ENCODE measurements around the gene SLC2A1. TPM values are rescaled to one million over a fixed set of nuclear protein-coding genes. Genes with fewer than 3 reads are reported as not detected.

Gene SLC2A1
- total RNA-seq, 1 donor from 2014 or later, result 46.4 TPM

DNA sequence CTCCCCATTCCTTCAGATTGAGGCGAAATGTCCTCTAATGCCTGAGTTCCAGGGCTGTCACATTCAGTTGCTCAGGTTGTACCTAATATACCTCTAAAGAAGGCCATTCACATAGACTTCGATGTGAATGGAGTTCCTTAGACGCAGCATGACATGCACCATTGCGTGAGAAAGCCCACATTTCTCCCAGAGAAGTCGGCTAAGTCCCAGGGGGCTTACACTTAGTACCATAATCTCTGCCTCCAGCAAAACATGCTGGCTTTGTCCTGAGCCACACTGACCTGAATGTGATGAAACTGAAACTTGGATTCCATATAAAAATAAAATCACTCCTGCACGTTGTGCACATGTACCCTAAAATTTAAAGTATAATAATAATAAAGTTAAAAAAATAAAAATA, 23.2 kb upstream of the SLC2A1 start:
- intact Hi-C loops (cut with DNase I), result no loop called here
- no peak for DNase-seq (ENCODE audit: missing footprints)
- ATAC-seq, result no peak

DNA sequence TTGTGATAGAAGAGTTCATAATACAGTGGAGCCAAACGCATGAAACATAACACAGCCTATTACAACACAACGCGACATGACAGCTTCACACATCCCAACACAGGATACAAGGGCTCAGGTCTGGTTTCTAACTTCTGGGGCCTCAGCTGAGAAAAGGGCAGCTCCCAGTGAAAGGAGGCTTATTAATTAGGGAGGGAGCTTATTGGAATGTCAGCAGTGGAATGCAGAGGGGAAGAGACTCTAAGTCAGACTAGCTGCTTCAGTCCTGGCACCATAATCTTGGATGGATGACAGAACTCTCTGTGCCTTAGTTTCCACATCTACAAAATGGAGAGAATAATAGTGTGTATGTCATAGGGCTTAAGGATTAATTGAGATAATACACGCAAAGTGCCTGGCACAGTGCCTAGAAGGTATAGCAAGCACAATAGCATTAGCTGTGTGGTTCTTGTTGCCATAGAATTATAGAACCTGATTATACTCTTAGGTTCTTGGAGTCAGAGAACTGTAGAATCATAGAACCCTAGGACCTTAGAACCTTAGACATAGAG, 22.7 kb upstream of the SLC2A1 start:
- no peak for DNase-seq (ENCODE audit: missing footprints)
- intact Hi-C loops (cut with DNase I), result no loop called here
- ATAC-seq, result no peak

- intact Hi-C loops (cut with DNase I), result no loop called here
- DNase-seq (ENCODE audit: missing footprints) (no peak), ATAC-seq (no peak)
Measured at GRCh38 chr1:42979896-42980800, 21.5 kb upstream of the SLC2A1 start.

- DNase-seq (ENCODE audit: missing footprints) (no peak), ATAC-seq (no peak)
- intact Hi-C loops (cut with DNase I), result no loop called here
Measured at GRCh38 chr1:42979036-42979430, 20.4 kb upstream of the SLC2A1 start.

GRCh38 chr1:42978317-42979035, 19.8 kb upstream of the SLC2A1 start:
- intact Hi-C loops (cut with DNase I), result no loop called here
- no peak for ATAC-seq

GRCh38 chr1:42977653-42978052, 19.0 kb upstream of the SLC2A1 start:
- DNase-seq (ENCODE audit: missing footprints), result no peak
- ATAC-seq, result no peak
- intact Hi-C loops (cut with DNase I), result no loop called here

More at GRCh38 chr1:42978317-42979035, 19.8 kb upstream of the SLC2A1 start:
- DNase-seq (ENCODE audit: missing footprints), result no peak

DNA sequence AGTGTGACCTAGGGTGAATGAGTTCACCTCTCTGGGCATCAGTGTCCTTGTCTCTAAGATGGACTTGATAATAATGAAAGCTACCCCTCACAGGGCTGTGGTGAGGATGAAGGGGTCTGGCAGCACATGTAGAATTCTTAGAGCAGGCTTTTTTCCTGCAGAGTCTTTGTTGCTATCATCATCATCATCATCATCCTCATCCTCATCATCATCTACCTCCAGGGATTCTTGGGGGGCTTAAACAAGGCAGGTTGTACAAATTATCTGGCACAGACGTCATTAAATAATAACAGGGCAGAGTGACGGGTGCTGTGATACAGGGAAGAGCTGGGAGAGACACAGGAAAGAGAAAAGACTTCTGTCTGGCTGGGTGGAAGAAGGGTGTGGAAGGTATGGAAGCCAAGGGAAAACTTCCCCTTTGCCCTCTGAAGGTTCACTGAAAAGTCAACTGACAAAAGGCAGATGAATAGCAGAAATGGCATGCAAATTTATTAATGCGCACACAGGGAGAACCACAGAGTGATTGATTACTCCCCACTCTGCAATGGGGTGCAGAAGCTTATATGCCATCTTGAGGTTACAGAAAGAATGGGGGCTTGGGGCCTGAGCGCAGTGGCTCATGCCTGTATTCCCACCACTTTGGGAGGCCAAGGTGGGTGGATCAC, 17.0 kb upstream of the SLC2A1 start:
- intact Hi-C loops (cut with DNase I), result no loop called here
- ATAC-seq (no peak), DNase-seq (ENCODE audit: missing footprints) (no peak)

DNA sequence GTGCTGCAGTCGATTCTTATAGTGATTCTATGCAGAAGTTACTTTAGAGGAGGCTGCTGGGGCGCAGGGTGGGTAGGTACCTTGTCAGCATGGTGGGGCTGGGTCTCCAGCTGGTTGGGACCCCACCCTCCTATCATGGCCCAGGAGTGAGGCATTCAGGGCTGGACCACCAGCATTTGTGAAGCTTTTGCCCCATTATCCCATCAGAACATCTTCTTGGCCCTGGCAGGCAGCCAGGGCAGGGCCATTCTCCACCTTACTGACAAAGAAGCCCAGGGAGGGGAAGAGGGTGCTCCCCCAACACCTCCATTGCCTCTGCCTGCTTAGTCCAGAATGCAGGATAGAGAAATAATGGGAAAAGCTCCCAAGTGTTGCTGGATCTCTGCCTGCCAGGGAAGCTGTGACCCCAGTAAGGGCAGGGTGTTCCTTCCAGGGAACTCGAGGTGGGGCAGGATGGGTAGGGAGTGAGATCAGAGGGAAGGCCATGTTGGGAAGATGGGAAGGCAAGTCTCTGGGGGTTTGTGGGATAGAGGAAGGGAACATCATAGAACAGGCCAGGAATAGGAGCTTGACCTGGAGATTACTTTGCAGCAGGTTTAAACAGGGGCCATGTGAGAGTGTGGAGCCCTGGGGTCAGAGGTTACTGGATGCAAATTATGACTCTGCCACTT, 16.2 kb upstream of the SLC2A1 start:
- ATAC-seq (no peak), DNase-seq (ENCODE audit: missing footprints) (no peak)
- intact Hi-C loops (cut with DNase I), result no loop called here

DNA sequence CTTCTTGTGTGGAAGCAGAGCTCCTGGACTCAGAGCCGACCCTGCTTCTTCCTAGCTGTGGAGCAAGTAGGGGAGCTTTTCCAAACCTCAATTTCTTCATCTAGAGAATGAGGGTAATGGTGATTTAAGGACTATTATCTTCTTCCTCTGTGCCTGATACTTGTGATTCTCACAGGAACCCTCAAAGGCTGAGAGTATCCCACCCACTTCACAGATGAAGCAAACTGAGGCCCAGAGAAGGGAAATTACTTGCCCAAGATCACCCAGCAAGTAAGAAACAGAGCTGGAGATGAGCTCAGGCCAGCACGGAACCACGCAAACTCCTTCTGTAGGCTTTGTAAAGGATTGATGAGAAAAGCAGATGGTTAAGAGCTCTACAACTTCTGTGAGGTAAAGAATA, 15.1 kb upstream of the SLC2A1 start:
- ATAC-seq (no peak), DNase-seq (ENCODE audit: missing footprints) (no peak)
- intact Hi-C loops (cut with DNase I), result no loop called here

- intact Hi-C loops (cut with DNase I), result no loop called here
- ATAC-seq (peak; percentile 70), DNase-seq (ENCODE audit: missing footprints) (no peak)
Measured at GRCh38 chr1:42973286-42973685, 14.6 kb upstream of the SLC2A1 start.

GRCh38 chr1:42971841-42972291, 13.2 kb upstream of the SLC2A1 start:
- DNase-seq (ENCODE audit: missing footprints) (no peak), ATAC-seq (no peak)
- intact Hi-C loops (cut with DNase I), result no loop called here

DNA sequence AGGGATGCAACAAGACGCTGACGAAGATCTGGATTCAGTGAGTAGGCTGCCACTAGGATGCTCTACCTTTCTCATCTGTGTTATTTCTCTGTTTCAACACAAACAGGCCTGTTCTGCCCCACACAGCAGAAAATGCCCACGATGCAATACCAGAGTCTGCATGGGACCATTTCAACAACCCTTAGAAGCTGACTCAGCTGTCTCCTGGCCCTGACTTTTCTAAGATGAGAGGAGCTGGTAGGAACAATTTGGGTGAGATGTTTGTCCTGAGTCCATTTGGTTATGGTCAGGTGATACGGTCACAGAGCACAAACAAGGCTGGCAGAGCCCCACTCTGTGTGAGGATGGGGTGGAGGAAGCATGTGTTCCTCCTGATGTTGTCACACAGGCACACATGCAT, 11.5 kb upstream of the SLC2A1 start:
- DNase-seq (ENCODE audit: missing footprints) (no peak), ATAC-seq (no peak)
- intact Hi-C loops (cut with DNase I), result no loop called here

DNA sequence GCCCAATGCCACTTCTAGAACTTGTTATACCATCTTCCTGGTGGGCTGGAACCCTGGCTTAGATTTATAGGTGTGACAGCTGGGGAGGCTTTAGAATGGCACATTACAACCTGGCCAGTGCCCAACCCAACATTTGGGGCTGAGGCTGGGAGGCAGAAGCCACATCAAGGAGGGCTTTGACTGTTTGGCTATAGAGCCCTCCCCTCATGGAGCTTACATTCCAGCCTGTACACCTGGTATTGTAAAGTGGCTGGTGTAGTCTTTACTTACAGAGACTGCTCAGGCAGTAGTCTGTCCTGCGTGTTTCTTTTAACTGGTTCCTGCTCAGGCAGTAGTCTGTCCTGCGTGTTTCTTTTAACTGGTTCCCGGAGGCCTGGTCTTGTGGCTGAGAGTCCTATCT, 10.0 kb upstream of the SLC2A1 start:
- ATAC-seq, result no peak
- intact Hi-C loops (cut with DNase I), result no loop called here
- no peak for DNase-seq (ENCODE audit: missing footprints)

GRCh38 chr1:42966688-42967612, 8.3 kb upstream of the SLC2A1 start:
- ATAC-seq, result no peak
- DNase-seq (ENCODE audit: missing footprints), result no peak

GRCh38 chr1:42965378-42965777, 6.7 kb upstream of the SLC2A1 start:
- intact Hi-C loops (cut with DNase I), result no loop called here
- DNase-seq (ENCODE audit: missing footprints), result no peak
- ATAC-seq, result no peak

More at GRCh38 chr1:42966688-42967612, 8.3 kb upstream of the SLC2A1 start:
- intact Hi-C loops (cut with DNase I), result no loop called here

GRCh38 chr1:42964044-42964812, 5.6 kb upstream of the SLC2A1 start:
- DNase-seq (ENCODE audit: missing footprints) (no peak), ATAC-seq (no peak)
- intact Hi-C loops (cut with DNase I), result no loop called here

All from Right ventricle myocardium inferior (tissue), 1 donor.